Gastroesophageal sphincter (tissue), 4 donors: ENCODE data around the gene FGF1. TPM values are rescaled to one million over a fixed set of nuclear protein-coding genes. Genes with fewer than 3 reads are reported as not detected.

ENCODE experiments used
- ATAC-seq: fragments of 150-250 bp; one replicate; pipeline ENCODE4 v1.9.1; 2016; ENCODE audit warnings: mild to moderate bottlenecking, moderate library complexity
- H3K27ac ChIP-seq, 4 donors: fragments of 200-600 bp; sonication (generic) in 3 of 4; 1 replicate in 3 of 4; 2 replicates in 1 of 4; pipeline ENCODE4 v1.5.1; 2016 to 2019
- H3K27me3 ChIP-seq: fragments of 200-600 bp; sonication (generic); one replicate; pipeline ENCODE4 v1.5.1; 2019
- H3K36me3 ChIP-seq, 2 donors: fragments of 200-600 bp; sonication (generic); one replicate each; pipeline ENCODE4 v1.5.1; 2019; ENCODE audit warnings: control low read depth in 1 of 2
- H3K4me1 ChIP-seq, 3 donors: fragments of 200-600 bp; sonication (generic); 1 replicate in 2 of 3; 2 replicates in 1 of 3; pipeline ENCODE4 v1.5.1; 2016 to 2019; ENCODE audit warnings: control low read depth in 2 of 3
- H3K4me3 ChIP-seq, 2 donors: fragments of 200-600 bp; sonication (generic); one replicate each; pipeline ENCODE4 v1.5.1; 2019; ENCODE audit warnings: mild to moderate bottlenecking in 1 of 2, moderate library complexity in 1 of 2
- H3K9me3 ChIP-seq, 3 donors: fragments of 200-600 bp; sonication (generic); one replicate each; pipeline ENCODE4 v1.5.1; 2017 to 2019; ENCODE audit warnings: control low read depth in 2 of 3
- EP300 ChIP-seq: sonication (generic); formaldehyde crosslinking; IDR thresholded peaks from one replicate; pipeline ENCODE4 v1.6.1; 2017; ENCODE audit warnings: antibody characterized with exemption, mild to moderate bottlenecking
- POLR2A ChIP-seq, 2 donors: fragments of 450-650 bp; IDR thresholded peaks; one replicate each; pipeline ENCODE4 v1.6.1; 2017; ENCODE audit warnings: antibody characterized with exemption in 2 of 2, mild to moderate bottlenecking in 2 of 2, moderate library complexity in 1 of 2
- POLR2AphosphoS5 ChIP-seq: sonication (generic); formaldehyde crosslinking; IDR thresholded peaks from one replicate; pipeline ENCODE4 v1.6.1; 2017; ENCODE audit warnings: antibody characterized with exemption
- WGBS, 2 donors: methylation state at CpG; one replicate each; pipeline ENCODE4 v1.1.5; 2018; ENCODE audit warnings: low coverage in 1 of 2; 5-methylcytosine and 5-hydroxymethylcytosine counted together
- total RNA-seq, 4 donors: library from RNA; depleted of rRNA; stranded (reverse); fragments of >200 nt; gene quantifications; one replicate each; pipeline ENCODE4 v1.1.0, GENCODE V29; 2016
- TF ChIP-seq, protein P1 (sequence below), 4 experiments: fragments of 200-600 bp in 2 of 4; fragments of 450-650 bp in 2 of 4; sonication (generic) in 1 of 4; IDR thresholded peaks; one replicate each; pipeline ENCODE4 v1.5.1; 2017 to 2019; ENCODE audit warnings: antibody characterized with exemption in 4 of 4, mild to moderate bottlenecking in 2 of 4, moderate library complexity in 2 of 4

FGF1 gene
- total RNA-seq, 4 donors from 2014 or later: 0.16 to 4.2 (median 2.9) TPM

DNA sequence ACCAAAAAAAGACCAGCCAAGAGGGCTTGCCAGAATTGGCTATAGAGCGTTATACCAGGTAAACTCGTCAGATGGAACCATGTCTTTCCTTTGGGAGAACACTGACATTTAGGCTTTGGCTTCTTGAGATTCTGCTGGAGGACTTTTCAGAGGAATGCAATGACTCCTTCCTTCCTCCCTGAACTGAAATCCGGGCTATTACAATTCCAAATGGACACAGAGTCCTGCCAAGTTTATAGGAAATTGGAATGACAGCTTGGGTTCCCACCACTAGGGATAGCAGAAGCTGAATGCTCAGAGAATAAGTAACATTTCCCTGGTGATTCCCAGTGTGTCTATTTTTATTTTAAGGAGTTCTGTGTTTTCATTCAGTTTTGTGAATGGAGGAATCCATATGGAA, 143.0 kb downstream of the FGF1 start:
- 3 to 33% methylated on average over 1 to 3 of the region's 3 CpGs for WGBS, 2 donors
- TF ChIP-seq POLR2A (IDR thresholded peaks at IDR 0.05): no peak
- TF ChIP-seq POLR2AphosphoS5: peak; percentile 85
- TF ChIP-seq, protein P1, sequence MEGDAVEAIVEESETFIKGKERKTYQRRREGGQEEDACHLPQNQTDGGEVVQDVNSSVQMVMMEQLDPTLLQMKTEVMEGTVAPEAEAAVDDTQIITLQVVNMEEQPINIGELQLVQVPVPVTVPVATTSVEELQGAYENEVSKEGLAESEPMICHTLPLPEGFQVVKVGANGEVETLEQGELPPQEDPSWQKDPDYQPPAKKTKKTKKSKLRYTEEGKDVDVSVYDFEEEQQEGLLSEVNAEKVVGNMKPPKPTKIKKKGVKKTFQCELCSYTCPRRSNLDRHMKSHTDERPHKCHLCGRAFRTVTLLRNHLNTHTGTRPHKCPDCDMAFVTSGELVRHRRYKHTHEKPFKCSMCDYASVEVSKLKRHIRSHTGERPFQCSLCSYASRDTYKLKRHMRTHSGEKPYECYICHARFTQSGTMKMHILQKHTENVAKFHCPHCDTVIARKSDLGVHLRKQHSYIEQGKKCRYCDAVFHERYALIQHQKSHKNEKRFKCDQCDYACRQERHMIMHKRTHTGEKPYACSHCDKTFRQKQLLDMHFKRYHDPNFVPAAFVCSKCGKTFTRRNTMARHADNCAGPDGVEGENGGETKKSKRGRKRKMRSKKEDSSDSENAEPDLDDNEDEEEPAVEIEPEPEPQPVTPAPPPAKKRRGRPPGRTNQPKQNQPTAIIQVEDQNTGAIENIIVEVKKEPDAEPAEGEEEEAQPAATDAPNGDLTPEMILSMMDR (IDR thresholded peaks at IDR 0.05): peak in 3 of 4 experiments; percentile 21 to 62 (median 61)
- TF ChIP-seq EP300: no peak
- Histone ChIP-seq H3K27me3 (no peaks in the 10 kb centered on the region), H3K4me1 (peaks cover 3 to 49% (median 15%) of the 10 kb centered on the region in 3 donors), H3K36me3 (no peaks in the 10 kb centered on the region), H3K4me3 (no peak overlapping the region), H3K9me3 (no peaks in the 10 kb centered on the region), H3K27ac (peak overlapping the region in 3 of 4 donors; percentile 59 to 72 (median 59))
- ATAC-seq: peak; percentile 79

Other genes with a start within 250 kb of the FGF1 start
- 10 to 100 TPM; 15.2 to 41.7 (median 31.7) TPM for gene ARHGAP26, start 84.3 kb upstream of the FGF1 start, total RNA-seq